Measurements from ENCODE around the gene SIK3.

- TF ChIP-seq CTCF (IDR thresholded peaks at IDR 0.05) (no peak), POLR2A (IDR thresholded peaks at IDR 0.05) (no peak)
Observed at GRCh38 chr11:116873381-116873780, 224.8 kb downstream of the SIK3 start.

Data from heart left ventricle (tissue), 13 donors.